Naive thymus-derived CD8-positive, alpha-beta T cell (primary cell): ENCODE measurements around the gene GRAPL. TPM values are rescaled to one million over a fixed set of nuclear protein-coding genes. Genes with fewer than 3 reads are reported as not detected.
"Not testable (repeated sequence)": the region's sequence is repeated elsewhere in the genome, so short reads cannot be mapped to it uniquely, and the experiment has no call there.

Experiments used
- ATAC-seq, 2 donors: fragments of 150-1000 bp; cut with Tn5 transposase in 1 of 2; sonication (Bioruptor Pico), chemical (Tn5 transposase) in 1 of 2; 1 replicate in 1 of 2; 2 replicates in 1 of 2; pipeline ENCODE4 v1.10.0; 2021; ENCODE audit warnings: mild to moderate bottlenecking in 2 of 2, moderate library complexity in 2 of 2
- POLR2A ChIA-PET: fragments of 350-600 bp; sonication (Branson Sonifier 250); formaldehyde crosslinking; loops from one replicate; lab custom pipeline; 2021; ENCODE audit warnings: antibody characterized with exemption; lab: Charles Lee
- DNase-seq, 10 donors: peaks; one replicate each; pipeline versions ENCODE4 v3.0.0 to v3.0.0-alpha.2; 2020 to 2022
- H3K27ac Mint-ChIP-seq, 10 donors: one replicate each; pipeline ENCODE4 v1.8.0; 2020 to 2022; ENCODE audit warnings: mild to moderate bottlenecking in 10 of 10, mixed read lengths in 10 of 10, moderate library complexity in 4 of 10, inconsistent platforms in 1 of 10
- H3K27me3 Mint-ChIP-seq, 5 donors: one replicate each; pipeline ENCODE4 v1.8.0; 2021 to 2022; ENCODE audit warnings: mixed read lengths in 5 of 5
- H3K36me3 Mint-ChIP-seq, 3 donors: one replicate each; pipeline ENCODE4 v1.8.0; 2020 to 2022; ENCODE audit warnings: mixed read lengths in 3 of 3, mild to moderate bottlenecking in 2 of 3, inconsistent platforms in 1 of 3
- H3K4me1 Mint-ChIP-seq, 4 donors: one replicate each; pipeline ENCODE4 v1.8.0; 2021 to 2022; ENCODE audit warnings: mixed read lengths in 4 of 4
- H3K4me3 Mint-ChIP-seq, 10 donors: one replicate each; pipeline ENCODE4 v1.8.0; 2020 to 2022; ENCODE audit warnings: mild to moderate bottlenecking in 10 of 10, mixed read lengths in 10 of 10, moderate library complexity in 6 of 10, inconsistent platforms in 1 of 10
- H3K9me3 Mint-ChIP-seq, 9 donors: one replicate each; pipeline ENCODE4 v1.8.0; 2020 to 2022; ENCODE audit warnings: mixed read lengths in 9 of 9, mild to moderate bottlenecking in 3 of 9, inconsistent platforms in 1 of 9, moderate library complexity in 1 of 9
- polyA plus RNA-seq, 3 donors: library from polyadenylated mRNA; unstranded; fragments of 300-500 nt; fragmentation: Illumina TruSeq; gene quantifications; one replicate each; pipeline ENCODE4 v1.2.3, GENCODE V29; 2021
- total RNA-seq, 8 experiments: library from RNA in 2 of 8; stranded (reverse) in 2 of 8; gene quantifications; one replicate each; pipeline ENCODE4 v1.2.3 and lab custom pipeline; 2021 to 2026

GRAPL gene
- total RNA-seq (10 to 100 TPM; 67.3 to 69.6 TPM), polyA plus RNA-seq (1 to 10 TPM in 1 of 3 donors, under 1 TPM in 2; 0.44 to 1.2 (median 0.71) TPM), total RNA-seq (lab: John Stamatoyannopoulos, UW) (0 to 0.30 (median 0.10) reads per million in 6 experiments)

- peak; percentile 87 to 93 for ATAC-seq
- H3K4me1 Mint-ChIP-seq, H3K4me3 Mint-ChIP-seq, H3K9me3 Mint-ChIP-seq, H3K36me3 Mint-ChIP-seq, H3K27me3 Mint-ChIP-seq, H3K27ac Mint-ChIP-seq, POLR2A ChIA-PET, DNase-seq: not testable (repeated sequence)
Measured at GRCh38 chr17:19127148-19127980, at the start of gene GRAPL. Gene GRAPL, plus strand, starts transcription at chr17:19127589. Its CDS starts 31 bp downstream, at chr17:19127620.

- H3K4me3 Mint-ChIP-seq, H3K9me3 Mint-ChIP-seq, H3K27me3 Mint-ChIP-seq, POLR2A ChIA-PET, H3K27ac Mint-ChIP-seq, H3K4me1 Mint-ChIP-seq, H3K36me3 Mint-ChIP-seq, DNase-seq: not testable (repeated sequence)
- ATAC-seq: peak in 1 of 2 donors; percentile 31
Measured at GRCh38 chr17:19088804-19089685, 38.3 kb upstream of the GRAPL start.

- H3K4me1 Mint-ChIP-seq, H3K36me3 Mint-ChIP-seq, H3K4me3 Mint-ChIP-seq, H3K9me3 Mint-ChIP-seq, H3K27ac Mint-ChIP-seq, H3K27me3 Mint-ChIP-seq, DNase-seq, POLR2A ChIA-PET: not testable (repeated sequence)
- ATAC-seq: peak; percentile 76 to 80
Measured at GRCh38 chr17:19090058-19090772, 37.2 kb upstream of the GRAPL start.

GRCh38 chr17:19092737-19093683 is 34.4 kb upstream of the GRAPL start:
- H3K4me3 Mint-ChIP-seq, H3K27ac Mint-ChIP-seq, H3K36me3 Mint-ChIP-seq, H3K4me1 Mint-ChIP-seq, H3K9me3 Mint-ChIP-seq, DNase-seq, H3K27me3 Mint-ChIP-seq, POLR2A ChIA-PET, ATAC-seq: not testable (repeated sequence)

GRCh38 chr17:19093684-19094438 is 33.5 kb upstream of the GRAPL start:
- H3K27me3 Mint-ChIP-seq, POLR2A ChIA-PET, H3K4me1 Mint-ChIP-seq, H3K27ac Mint-ChIP-seq, H3K36me3 Mint-ChIP-seq, H3K9me3 Mint-ChIP-seq, ATAC-seq, DNase-seq, H3K4me3 Mint-ChIP-seq: not testable (repeated sequence)

GRCh38 chr17:19108517-19108916 is 18.9 kb upstream of the GRAPL start:
- H3K4me3 Mint-ChIP-seq: not testable (repeated sequence)

GRCh38 chr17:19110189-19111097 is 16.9 kb upstream of the GRAPL start:
- ATAC-seq: peak; percentile 56 to 80
- H3K9me3 Mint-ChIP-seq, H3K27me3 Mint-ChIP-seq, H3K4me3 Mint-ChIP-seq, DNase-seq, H3K27ac Mint-ChIP-seq, POLR2A ChIA-PET, H3K36me3 Mint-ChIP-seq, H3K4me1 Mint-ChIP-seq: not testable (repeated sequence)

More at GRCh38 chr17:19108517-19108916, 18.9 kb upstream of the GRAPL start:
- H3K27me3 Mint-ChIP-seq, H3K36me3 Mint-ChIP-seq, DNase-seq, H3K4me1 Mint-ChIP-seq, ATAC-seq, POLR2A ChIA-PET, H3K9me3 Mint-ChIP-seq, H3K27ac Mint-ChIP-seq: not testable (repeated sequence)

GRCh38 chr17:19111111-19111711 is 16.2 kb upstream of the GRAPL start:
- DNase-seq: peak; percentile 37 to 81 (median 63)
- H3K9me3 Mint-ChIP-seq, H3K36me3 Mint-ChIP-seq, H3K4me1 Mint-ChIP-seq, H3K27me3 Mint-ChIP-seq, POLR2A ChIA-PET: not testable (repeated sequence)
- Mint-ChIP-seq H3K4me3 (peak overlapping the region; percentile 43 to 87 (median 82)), H3K27ac (peak overlapping the region in 7 of 10 donors; percentile 31 to 86 (median 76))
- peak; percentile 57 to 59 for ATAC-seq

- ATAC-seq (peak in 1 of 2 donors; percentile 41), DNase-seq (peak in 9 of 10 donors; percentile 2 to 85 (median 66))
- H3K4me3 Mint-ChIP-seq: peak overlapping the region; percentile 58 to 93 (median 80)
- H3K4me1 Mint-ChIP-seq, H3K27me3 Mint-ChIP-seq, POLR2A ChIA-PET, H3K36me3 Mint-ChIP-seq, H3K9me3 Mint-ChIP-seq: not testable (repeated sequence)
- peak overlapping the region in 8 of 10 donors; percentile 34 to 94 (median 88) for H3K27ac Mint-ChIP-seq
Measured at GRCh38 chr17:19111801-19112458, 15.5 kb upstream of the GRAPL start.

GRCh38 chr17:19112459-19112826 is 14.9 kb upstream of the GRAPL start:
- POLR2A ChIA-PET, H3K27me3 Mint-ChIP-seq, ATAC-seq, H3K36me3 Mint-ChIP-seq, H3K4me1 Mint-ChIP-seq, H3K9me3 Mint-ChIP-seq: not testable (repeated sequence)
- DNase-seq: peak in 1 of 10 donors; percentile 19
- peak overlapping the region in 4 of 10 donors; percentile 61 to 93 (median 84) for H3K4me3 Mint-ChIP-seq
- peak overlapping the region in 6 of 10 donors; percentile 34 to 93 (median 67) for H3K27ac Mint-ChIP-seq
